GM12878 (cell line): Measurements from ENCODE around the gene GJA5. TPM values are rescaled to one million over a fixed set of nuclear protein-coding genes. Genes with fewer than 3 reads are reported as not detected.

Experiments used
- ATAC-seq: fragments of 200-7000 bp; cut with Tn5 transposase; 3 replicates; pipeline ENCODE4 v1.9.1; 2020; ENCODE audit warnings: mild to moderate bottlenecking, moderate library complexity
- BruUV-seq: library from RNA; stranded (reverse); fragments of 400-500 nt; replicated peaks from 2 replicates; lab custom pipeline; 2021; lab: Mats Ljungman, UMichigan
- CTCF ChIA-PET: fragments of 300-600 bp; sonication (Branson Sonifier 250); formaldehyde crosslinking; extraction: SDS; loops from one replicate; lab custom pipeline; 2021; ENCODE audit warnings: inconsistent platforms; lab: Yijun Ruan, JAX
- POLR2A ChIA-PET: fragments of 350-600 bp; formaldehyde crosslinking; extraction: SDS; loops from one replicate; lab custom pipeline; 2021; ENCODE audit warnings: inconsistent platforms; lab: Charles Lee
- RAD21 ChIA-PET: fragments of 300-600 bp; sonication (Branson Sonifier 250); formaldehyde crosslinking; loops from one replicate; lab custom pipeline; 2023; ENCODE audit warnings: antibody characterized with exemption; ENCODE audit not compliant: unreplicated experiment; lab: Charles Lee
- SMC1A ChIA-PET: fragments of 300-600 bp; sonication (Branson Sonifier 250); formaldehyde crosslinking; loops from one replicate; lab custom pipeline; 2023; ENCODE audit not compliant: unreplicated experiment, uncharacterized antibody; lab: Charles Lee
- DNase-seq: peaks from one replicate; pipeline ENCODE4 v3.0.0-alpha.2; 2011; ENCODE audit warnings: low read depth, low spot score
- FAIRE-seq: peaks from 3 replicates; lab custom pipeline; 2011; peaks lifted over from hg19 to GRCh38; lab: Jason Lieb, UNC
- H2AFZ ChIP-seq: 2 replicates; pipeline ENCODE4 v1.6.0; 2011; ENCODE audit warnings: low read depth, low read length, control low read depth; ENCODE audit not compliant: control insufficient read depth
- H3K27ac ChIP-seq: 2 replicates; pipeline ENCODE4 v1.5.1; 2011; ENCODE audit warnings: control low read depth; ENCODE audit not compliant: control insufficient read depth, insufficient read depth
- H3K27me3 ChIP-seq, 2 experiments: replicated peaks in 1 of 2; 2 replicates each; pipeline versions ENCODE4 v1.6.0 to v1.6.1; 2011; ENCODE audit warnings: low read length in 1 of 2; ENCODE audit not compliant: control insufficient read depth in 2 of 2, insufficient read depth in 2 of 2
- H3K36me3 ChIP-seq, 2 experiments: 2 replicates each; pipeline ENCODE4 v1.5.1; 2011; ENCODE audit warnings: low read length in 1 of 2; ENCODE audit not compliant: control insufficient read depth in 2 of 2, insufficient read depth in 2 of 2
- H3K4me1 ChIP-seq: 2 replicates; pipeline ENCODE4 v1.6.1; 2011; ENCODE audit warnings: mild to moderate bottlenecking, low read length, moderate library complexity, mixed read lengths; ENCODE audit not compliant: control insufficient read depth, insufficient read depth
- H3K4me2 ChIP-seq: 2 replicates; pipeline ENCODE4 v1.6.0; 2011; ENCODE audit warnings: control low read depth; ENCODE audit not compliant: control insufficient read depth, insufficient read depth
- H3K4me3 ChIP-seq: fragments of 200-600 bp; sonication (generic); 2 replicates; pipeline ENCODE4 v1.5.1; 2016
- H3K79me2 ChIP-seq: 2 replicates; pipeline ENCODE4 v1.6.0; 2011; ENCODE audit warnings: low read length; ENCODE audit not compliant: control insufficient read depth, insufficient read depth
- H3K9ac ChIP-seq: 2 replicates; pipeline ENCODE4 v1.8.0; 2011; ENCODE audit warnings: low read length, control low read depth, mixed read lengths; ENCODE audit not compliant: control insufficient read depth, insufficient read depth
- H3K9me3 ChIP-seq: replicated peaks from 3 replicates; pipeline ENCODE4 v1.5.1; 2011; ENCODE audit warnings: mild to moderate bottlenecking, low read length; ENCODE audit not compliant: control insufficient read depth, insufficient read depth
- H4K20me1 ChIP-seq: 2 replicates; pipeline ENCODE4 v1.6.0; 2011; ENCODE audit not compliant: control insufficient read depth, insufficient read depth
- CUX1 ChIP-seq: IDR thresholded peaks from 2 replicates; pipeline ENCODE4 v1.6.1; 2012; ENCODE audit warnings: improper control_type of control experiment, low read depth, low read length; ENCODE audit not compliant: insufficient replicate concordance
- NR2C1 ChIP-seq: fragments of 450-650 bp; IDR thresholded peaks from 2 replicates; pipeline ENCODE4 v1.6.1; 2017; ENCODE audit warnings: antibody characterized with exemption, mild to moderate bottlenecking, moderate library complexity
- ZNF384 ChIP-seq: IDR thresholded peaks from 2 replicates; pipeline ENCODE4 v1.6.1; 2012; ENCODE audit warnings: low read depth, mild to moderate bottlenecking, low read length, improper control_type of control experiment, borderline replicate concordance
- WGBS: methylation state at CpG from one replicate; pipeline ENCODE4 v1.1.6; 2016; ENCODE audit warnings: low lambda C conversion rate; ENCODE audit not compliant: insufficient replicate concordance, insufficient coverage; ENCODE audit errors: missing lambda C conversion rate; 5-methylcytosine and 5-hydroxymethylcytosine counted together
- in situ Hi-C: fragments of 300-500 bp; cut with MboI; formaldehyde crosslinking; loops from 9 replicates; pipeline ENCODE4 v1.14.3; 2018; ENCODE audit warnings: mixed read lengths
- intact Hi-C: fragments of 100-400 bp; cut with micrococcal nuclease; formaldehyde crosslinking; loops from one replicate; pipeline ENCODE4 v1.14.2; 2022; ENCODE audit not compliant: unreplicated experiment
- polyA plus RNA-seq, 11 experiments: library from polyadenylated mRNA; depleted of rRNA in 4 of 11; unstranded in 6 of 11; stranded (reverse) in 5 of 11; fragments of >200 nt; fragmentation: Nextera tagmentation in 4 of 11; fragmentation: Illumina TruSeq in 1 of 11; extraction: Ambion mirVana in 4 of 11; extraction: Trizol in 1 of 11; gene quantifications; 1 replicate in 1 of 11; 2 replicates in 10 of 11; pipeline versions ENCODE4 v1.2.1 to v1.2.3, GENCODE V29; 2011 to 2016; ENCODE audit warnings: inconsistent platforms in 2 of 11, missing spikeins in 2 of 11, low read depth in 1 of 11
- total RNA-seq, 4 experiments: library from RNA; depleted of rRNA in 3 of 4; stranded (reverse); fragments of >200 nt in 3 of 4; fragmentation: Illumina TruSeq in 1 of 4; extraction: Trizol in 1 of 4; gene quantifications; 2 replicates each; pipeline versions ENCODE4 v1.2.1 to v1.2.3, GENCODE V29; 2013 to 2021
- TF ChIP-seq, protein P1 (sequence below): fragments of 450-650 bp; IDR thresholded peaks from 2 replicates; pipeline ENCODE4 v1.6.1; 2016; ENCODE audit warnings: mild to moderate bottlenecking, moderate library complexity, borderline replicate concordance

Gene GJA5
- total and polyA plus RNA-seq, 10 of the 15 experiments (the other 5 are each of a cell fraction or from before 2014, with no cell fraction given) = not detected

- no peak overlapping the region for H3K4me2 ChIP-seq
- ATAC-seq = no peak
- no peak for DNase-seq
- FAIRE-seq = no peak
- SMC1A ChIA-PET = no interaction called here
- TF ChIP-seq, protein P1, sequence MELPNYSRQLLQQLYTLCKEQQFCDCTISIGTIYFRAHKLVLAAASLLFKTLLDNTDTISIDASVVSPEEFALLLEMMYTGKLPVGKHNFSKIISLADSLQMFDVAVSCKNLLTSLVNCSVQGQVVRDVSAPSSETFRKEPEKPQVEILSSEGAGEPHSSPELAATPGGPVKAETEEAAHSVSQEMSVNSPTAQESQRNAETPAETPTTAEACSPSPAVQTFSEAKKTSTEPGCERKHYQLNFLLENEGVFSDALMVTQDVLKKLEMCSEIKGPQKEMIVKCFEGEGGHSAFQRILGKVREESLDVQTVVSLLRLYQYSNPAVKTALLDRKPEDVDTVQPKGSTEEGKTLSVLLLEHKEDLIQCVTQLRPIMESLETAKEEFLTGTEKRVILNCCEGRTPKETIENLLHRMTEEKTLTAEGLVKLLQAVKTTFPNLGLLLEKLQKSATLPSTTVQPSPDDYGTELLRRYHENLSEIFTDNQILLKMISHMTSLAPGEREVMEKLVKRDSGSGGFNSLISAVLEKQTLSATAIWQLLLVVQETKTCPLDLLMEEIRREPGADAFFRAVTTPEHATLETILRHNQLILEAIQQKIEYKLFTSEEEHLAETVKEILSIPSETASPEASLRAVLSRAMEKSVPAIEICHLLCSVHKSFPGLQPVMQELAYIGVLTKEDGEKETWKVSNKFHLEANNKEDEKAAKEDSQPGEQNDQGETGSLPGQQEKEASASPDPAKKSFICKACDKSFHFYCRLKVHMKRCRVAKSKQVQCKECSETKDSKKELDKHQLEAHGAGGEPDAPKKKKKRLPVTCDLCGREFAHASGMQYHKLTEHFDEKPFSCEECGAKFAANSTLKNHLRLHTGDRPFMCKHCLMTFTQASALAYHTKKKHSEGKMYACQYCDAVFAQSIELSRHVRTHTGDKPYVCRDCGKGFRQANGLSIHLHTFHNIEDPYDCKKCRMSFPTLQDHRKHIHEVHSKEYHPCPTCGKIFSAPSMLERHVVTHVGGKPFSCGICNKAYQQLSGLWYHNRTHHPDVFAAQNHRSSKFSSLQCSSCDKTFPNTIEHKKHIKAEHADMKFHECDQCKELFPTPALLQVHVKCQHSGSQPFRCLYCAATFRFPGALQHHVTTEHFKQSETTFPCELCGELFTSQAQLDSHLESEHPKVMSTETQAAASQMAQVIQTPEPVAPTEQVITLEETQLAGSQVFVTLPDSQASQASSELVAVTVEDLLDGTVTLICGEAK = no peak
- TF ChIP-seq, all 136 proteins: peak for 0
- Histone ChIP-seq H4K20me1 (no peaks in the 10 kb centered on the region), H3K9ac (no peak overlapping the region), H3K36me3 (no peaks in the 10 kb centered on the region), H3K4me3 (no peak overlapping the region), H3K27me3 (peaks cover 3 to 11% of the 10 kb centered on the region in 2 experiments), H3K9me3 (no peaks in the 10 kb centered on the region), H3K27ac (no peak overlapping the region), H3K4me1 (no peaks in the 10 kb centered on the region), H2AFZ (no peak overlapping the region), H3K79me2 (no peaks in the 10 kb centered on the region)
- CTCF ChIA-PET = no interaction called here
- POLR2A ChIA-PET = no interaction called here
- WGBS = 48% methylated on average over 2 of the region's 2 CpGs
- intact Hi-C loops = no loop called here
- in situ Hi-C loops = no loop called here
- BruUV-seq = no TSS peak
- RAD21 ChIA-PET = no interaction called here
Measured at GRCh38 chr1:147768582-147768981, 8.2 kb upstream of the GJA5 start.

GRCh38 chr1:147768101-147768500, 7.7 kb upstream of the GJA5 start:
- H3K9ac ChIP-seq = no peak overlapping the region
- no peaks in the 10 kb centered on the region for H3K4me1 ChIP-seq
- no peaks in the 10 kb centered on the region for H3K36me3 ChIP-seq
- no peak overlapping the region for H3K4me3 ChIP-seq
- TF ChIP-seq CUX1 (no peak), NR2C1 (no peak), ZNF384 (no peak)
- no peaks in the 10 kb centered on the region for H3K79me2 ChIP-seq
- 0% methylated on average over 1 of the region's 1 CpG for WGBS
- ChIA-PET CTCF (no interaction called here), POLR2A (no interaction called here), RAD21 (no interaction called here), SMC1A (no interaction called here)
- H4K20me1 ChIP-seq = no peaks in the 10 kb centered on the region
- no peak for ATAC-seq
- in situ Hi-C loops (no loop called here), intact Hi-C loops (no loop called here)
- peaks cover 2 to 11% of the 10 kb centered on the region in 2 experiments for H3K27me3 ChIP-seq
- no peak overlapping the region for H3K27ac ChIP-seq
- DNase-seq = no peak
- BruUV-seq = no TSS peak
- H3K9me3 ChIP-seq = no peaks in the 10 kb centered on the region
- no peak overlapping the region for H3K4me2 ChIP-seq
- H2AFZ ChIP-seq = no peak overlapping the region
- FAIRE-seq = no peak
